Esophagus squamous epithelium (tissue), 5 donors: ENCODE measurements around the gene ARSJ. TPM values are rescaled to one million over a fixed set of nuclear protein-coding genes. Genes with fewer than 3 reads are reported as not detected.

Source experiments
- DNase-seq: peaks from one replicate; lab custom pipeline; 2025; lab: John Stamatoyannopoulos, UW
- H3K27ac ChIP-seq, 4 donors: fragments of 200-600 bp; sonication (generic); one replicate each; pipeline ENCODE4 v1.5.1; 2016 to 2019; ENCODE audit warnings: mild to moderate bottlenecking in 1 of 4
- H3K27me3 ChIP-seq, 4 donors: fragments of 200-600 bp; sonication (generic); 1 replicate in 3 of 4; 2 replicates in 1 of 4; pipeline versions ENCODE4 v1.5.1 to v1.6.0; 2017 to 2021; ENCODE audit warnings: antibody characterized with exemption in 1 of 4
- H3K36me3 ChIP-seq, 3 donors: fragments of 200-600 bp; sonication (generic); one replicate each; pipeline ENCODE4 v1.5.1; 2016 to 2019
- H3K4me1 ChIP-seq, 3 donors: fragments of 200-600 bp; sonication (generic); one replicate each; pipeline ENCODE4 v1.5.1; 2017 to 2019
- H3K4me3 ChIP-seq, 4 donors: fragments of 200-600 bp; sonication (generic); 1 replicate in 3 of 4; 2 replicates in 1 of 4; pipeline ENCODE4 v1.5.1; 2016 to 2019; ENCODE audit warnings: mild to moderate bottlenecking in 2 of 4, moderate library complexity in 1 of 4
- H3K9me3 ChIP-seq, 3 donors: fragments of 200-600 bp; sonication (generic); one replicate each; pipeline ENCODE4 v1.5.1; 2016 to 2019
- POLR2A ChIP-seq, 4 donors: fragments of 450-650 bp; IDR thresholded peaks; one replicate each; pipeline ENCODE4 v1.6.1; 2017; ENCODE audit warnings: antibody characterized with exemption in 4 of 4, mild to moderate bottlenecking in 4 of 4, moderate library complexity in 3 of 4
- WGBS, 2 donors: methylation state at CpG; one replicate each; pipeline ENCODE4 v1.1.5; 2018; 5-methylcytosine and 5-hydroxymethylcytosine counted together
- intact Hi-C: fragments of 100-400 bp; cut with DNase I; formaldehyde crosslinking; loops from one replicate; pipeline ENCODE4 v1.15.0; 2022
- total RNA-seq, 4 donors: library from RNA; depleted of rRNA; stranded (reverse); fragments of >200 nt; gene quantifications; one replicate each; pipeline ENCODE4 v1.1.0, GENCODE V29; 2016
- TF ChIP-seq, protein P1 (sequence below), 6 experiments: fragments of 450-650 bp in 4 of 6; fragments of 200-600 bp in 2 of 6; sonication (generic) in 2 of 6; IDR thresholded peaks; one replicate each; pipeline ENCODE4 v1.5.1; 2016 to 2019; ENCODE audit warnings: antibody characterized with exemption in 6 of 6, mild to moderate bottlenecking in 4 of 6, moderate library complexity in 4 of 6
- donor health status: DM: yes; HTN: yes; CAD: no.

The ARSJ gene
- total RNA-seq, 4 donors from 2014 or later = 2.7 to 10.3 (median 5.8) TPM

DNA sequence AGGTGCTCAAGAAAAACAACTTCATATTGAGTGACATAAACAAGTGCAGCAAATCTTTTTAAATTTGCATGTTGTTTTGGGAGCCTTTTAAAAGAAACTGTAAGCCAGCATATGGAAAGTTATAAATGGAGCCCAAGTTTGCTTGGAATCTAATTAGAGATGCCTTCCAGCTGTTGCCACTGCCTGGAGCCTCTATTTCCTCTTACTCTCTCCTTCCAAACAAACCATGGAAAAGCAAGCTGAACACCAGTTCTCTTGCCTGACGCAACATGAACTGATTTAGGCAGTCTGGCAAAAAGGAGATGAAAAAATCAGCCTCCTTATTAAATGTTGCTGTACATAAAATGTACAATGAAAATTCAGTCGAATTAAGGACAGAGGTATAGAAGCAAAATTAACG is 21.5 kb downstream of the ARSJ start:
- no peak for DNase-seq
- no peak for TF ChIP-seq POLR2A (IDR thresholded peaks at IDR 0.05)
- TF ChIP-seq, protein P1, sequence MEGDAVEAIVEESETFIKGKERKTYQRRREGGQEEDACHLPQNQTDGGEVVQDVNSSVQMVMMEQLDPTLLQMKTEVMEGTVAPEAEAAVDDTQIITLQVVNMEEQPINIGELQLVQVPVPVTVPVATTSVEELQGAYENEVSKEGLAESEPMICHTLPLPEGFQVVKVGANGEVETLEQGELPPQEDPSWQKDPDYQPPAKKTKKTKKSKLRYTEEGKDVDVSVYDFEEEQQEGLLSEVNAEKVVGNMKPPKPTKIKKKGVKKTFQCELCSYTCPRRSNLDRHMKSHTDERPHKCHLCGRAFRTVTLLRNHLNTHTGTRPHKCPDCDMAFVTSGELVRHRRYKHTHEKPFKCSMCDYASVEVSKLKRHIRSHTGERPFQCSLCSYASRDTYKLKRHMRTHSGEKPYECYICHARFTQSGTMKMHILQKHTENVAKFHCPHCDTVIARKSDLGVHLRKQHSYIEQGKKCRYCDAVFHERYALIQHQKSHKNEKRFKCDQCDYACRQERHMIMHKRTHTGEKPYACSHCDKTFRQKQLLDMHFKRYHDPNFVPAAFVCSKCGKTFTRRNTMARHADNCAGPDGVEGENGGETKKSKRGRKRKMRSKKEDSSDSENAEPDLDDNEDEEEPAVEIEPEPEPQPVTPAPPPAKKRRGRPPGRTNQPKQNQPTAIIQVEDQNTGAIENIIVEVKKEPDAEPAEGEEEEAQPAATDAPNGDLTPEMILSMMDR (IDR thresholded peaks at IDR 0.05) = no peak
- intact Hi-C loops = no loop called here
- Histone ChIP-seq H3K4me1 (peaks cover 7 to 68% (median 27%) of the 10 kb centered on the region in 3 donors), H3K9me3 (no peaks in the 10 kb centered on the region), H3K27me3 (no peaks in the 10 kb centered on the region), H3K36me3 (no peaks in the 10 kb centered on the region), H3K27ac (peak overlapping the region in 2 of 4 donors; percentile 59 to 66), H3K4me3 (no peak overlapping the region)
- WGBS, 2 donors = 73 to 75% methylated on average over 3 of the region's 3 CpGs

DNA sequence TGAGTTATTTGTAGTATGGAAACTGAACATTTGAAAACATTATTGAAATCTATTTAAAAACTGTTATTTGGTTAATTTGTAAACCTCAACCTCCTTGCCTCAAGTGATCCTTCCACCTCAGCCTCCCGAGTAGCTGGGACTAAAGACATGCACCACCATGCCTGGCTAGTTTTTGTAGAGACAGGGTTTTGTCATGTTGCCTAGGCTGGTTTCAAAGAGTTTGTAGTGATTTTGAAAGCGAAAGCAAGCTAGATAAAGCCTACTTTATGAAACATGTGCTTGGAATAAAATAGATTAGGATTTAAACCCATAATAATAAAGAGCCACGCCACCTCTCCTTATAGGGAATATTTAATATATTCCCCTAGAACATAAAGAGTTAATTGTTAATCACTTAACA is 23.5 kb downstream of the ARSJ start:
- H3K4me1 ChIP-seq = peaks cover 7 to 67% (median 29%) of the 10 kb centered on the region in 3 donors
- no peak overlapping the region for H3K4me3 ChIP-seq
- intact Hi-C loops = no loop called here
- no peaks in the 10 kb centered on the region for H3K9me3 ChIP-seq
- DNase-seq = no peak
- no peaks in the 10 kb centered on the region for H3K27me3 ChIP-seq
- TF ChIP-seq, protein P1 (IDR thresholded peaks at IDR 0.05) = no peak
- TF ChIP-seq POLR2A (IDR thresholded peaks at IDR 0.05) = no peak
- 58 to 60% methylated on average over 3 of the region's 3 CpGs for WGBS, 2 donors
- no peaks in the 10 kb centered on the region for H3K36me3 ChIP-seq
- no peak overlapping the region for H3K27ac ChIP-seq

DNA sequence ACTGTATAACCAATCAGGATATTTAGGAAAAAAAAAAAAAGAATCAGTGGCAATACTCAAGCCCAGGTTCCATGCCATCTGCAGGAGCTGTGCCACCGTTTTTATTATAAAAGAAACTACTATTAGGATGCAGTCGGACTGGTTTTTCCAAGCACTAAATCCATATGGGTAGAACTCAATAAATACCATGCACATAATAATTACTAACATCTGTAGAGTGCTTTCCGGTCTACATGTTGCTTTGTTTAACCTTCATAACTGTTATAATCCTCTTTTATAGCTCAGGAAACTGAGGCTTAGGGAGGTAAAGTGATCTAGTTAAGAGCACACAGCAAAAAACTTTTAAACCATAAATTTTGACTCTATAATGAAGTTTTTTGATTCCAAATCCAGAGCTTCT is 24.0 kb downstream of the ARSJ start:
- intact Hi-C loops = no loop called here
- Histone ChIP-seq H3K4me3 (no peak overlapping the region), H3K36me3 (no peaks in the 10 kb centered on the region), H3K4me1 (peaks cover 7 to 67% (median 24%) of the 10 kb centered on the region in 3 donors), H3K27ac (peak overlapping the region in 1 of 4 donors; percentile 4), H3K9me3 (no peaks in the 10 kb centered on the region), H3K27me3 (no peaks in the 10 kb centered on the region)
- 47 to 73% methylated on average over 3 of the region's 3 CpGs for WGBS, 2 donors
- TF ChIP-seq, protein P1 (IDR thresholded peaks at IDR 0.05) = no peak
- no peak for DNase-seq

DNA sequence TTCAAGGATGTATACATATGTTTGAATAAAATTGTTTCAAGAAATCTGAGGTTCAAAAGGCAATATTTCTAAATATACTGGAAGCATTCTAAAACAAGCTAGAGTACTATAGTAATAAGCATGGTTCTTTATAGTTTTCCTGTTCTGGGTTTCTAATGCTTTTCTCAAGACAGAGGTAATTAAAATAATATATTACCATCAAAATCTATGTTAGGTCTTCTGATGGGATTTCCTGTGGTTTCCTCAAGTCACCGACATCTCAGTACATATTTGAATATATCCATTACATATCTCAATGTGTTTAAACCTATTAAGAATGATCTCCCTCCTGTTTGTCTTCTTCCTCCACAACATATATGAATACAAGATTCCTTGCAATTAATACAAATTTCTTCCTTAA is 25.6 kb downstream of the ARSJ start:
- H3K4me1 ChIP-seq = peaks cover 2 to 55% (median 14%) of the 10 kb centered on the region in 3 donors
- intact Hi-C loops = no loop called here
- H3K27ac ChIP-seq = no peak overlapping the region
- H3K4me3 ChIP-seq = no peak overlapping the region
- no peaks in the 10 kb centered on the region for H3K9me3 ChIP-seq
- no peaks in the 10 kb centered on the region for H3K36me3 ChIP-seq
- WGBS, 2 donors = 59 to 63% methylated on average over 1 of the region's 1 CpG
- H3K27me3 ChIP-seq = no peaks in the 10 kb centered on the region
- no peak for DNase-seq
- no peak for TF ChIP-seq POLR2A (IDR thresholded peaks at IDR 0.05)
- TF ChIP-seq, protein P1 (IDR thresholded peaks at IDR 0.05) = no peak

DNA sequence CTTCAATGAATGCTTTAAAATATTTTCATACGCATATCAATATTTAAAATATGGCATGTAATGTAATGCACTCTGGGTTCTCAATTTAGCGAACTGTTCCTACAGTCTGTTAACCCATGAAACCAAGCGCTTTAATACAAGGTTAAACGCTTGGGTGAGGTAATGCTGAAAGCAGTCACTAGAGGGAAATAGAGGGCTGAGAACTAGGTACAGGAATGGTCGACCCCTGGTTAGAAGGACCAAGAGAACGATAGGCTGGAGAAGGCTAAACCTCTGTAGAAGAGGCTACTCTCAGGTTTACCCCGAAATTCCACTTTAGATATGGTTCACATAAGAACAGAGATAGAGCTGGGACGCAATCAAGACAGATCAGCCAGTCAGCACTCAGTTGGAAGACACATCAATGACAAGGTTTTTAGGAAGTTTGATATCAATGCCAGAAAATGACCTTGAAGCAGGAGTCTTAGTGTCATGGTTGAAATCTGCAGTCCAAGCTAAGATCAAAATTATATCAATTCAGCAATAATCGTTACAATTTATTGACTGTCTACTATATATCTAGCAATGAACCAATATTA is 26.9 kb downstream of the ARSJ start:
- H3K36me3 ChIP-seq = no peaks in the 10 kb centered on the region
- TF ChIP-seq, protein P1 (IDR thresholded peaks at IDR 0.05) = peak in 5 of 6 experiments; percentile 53 to 75 (median 68)
- TF ChIP-seq POLR2A (IDR thresholded peaks at IDR 0.05) = no peak
- H3K4me3 ChIP-seq = no peak overlapping the region
- H3K27me3 ChIP-seq = no peaks in the 10 kb centered on the region
- 56 to 72% methylated on average over 9 of the region's 9 CpGs for WGBS, 2 donors
- no peak overlapping the region for H3K27ac ChIP-seq
- peaks cover 0 to 41% (median 4%) of the 10 kb centered on the region in 3 donors for H3K4me1 ChIP-seq
- no peaks in the 10 kb centered on the region for H3K9me3 ChIP-seq
- DNase-seq = no peak
- intact Hi-C loops = no loop called here
